H9 (cell line): Measurements from ENCODE around the gene CAPZA2. TPM values are rescaled to one million over a fixed set of nuclear protein-coding genes. Genes with fewer than 3 reads are reported as not detected.

Experiments
- DNase-seq: peaks from one replicate; pipeline ENCODE4 v3.0.0-alpha.2; 2017
- H2AFZ ChIP-seq: one replicate; pipeline ENCODE4 v1.6.1; 2013; ENCODE audit warnings: mild to moderate bottlenecking, low read length, control low read depth, moderate library complexity
- H2AK5ac ChIP-seq: 2 replicates; pipeline ENCODE4 v1.6.1; 2013; ENCODE audit warnings: low read length, control low read depth, mixed read lengths; ENCODE audit not compliant: insufficient read length
- H2BK120ac ChIP-seq: one replicate; pipeline ENCODE4 v1.6.1; 2013; ENCODE audit warnings: low read depth, mild to moderate bottlenecking, low read length, control low read depth, inconsistent platforms; ENCODE audit not compliant: poor library complexity, severe bottlenecking
- H2BK12ac ChIP-seq: 2 replicates; pipeline ENCODE4 v1.6.1; 2013; ENCODE audit warnings: low read length, control low read depth, mixed read lengths, low read depth; ENCODE audit not compliant: insufficient read length
- H2BK15ac ChIP-seq: 2 replicates; pipeline ENCODE4 v1.6.1; 2013; ENCODE audit warnings: low read depth, low read length, control low read depth
- H2BK20ac ChIP-seq: one replicate; pipeline ENCODE4 v1.6.1; 2013; ENCODE audit warnings: low read depth, mild to moderate bottlenecking, low read length, control low read depth, inconsistent platforms; ENCODE audit not compliant: poor library complexity, severe bottlenecking
- H2BK5ac ChIP-seq: 2 replicates; pipeline ENCODE4 v1.6.1; 2013; ENCODE audit warnings: low read length, control low read depth, mixed read lengths; ENCODE audit not compliant: insufficient read length
- H3K14ac ChIP-seq: 2 replicates; pipeline ENCODE4 v1.6.1; 2013; ENCODE audit warnings: low read length, control low read depth; ENCODE audit not compliant: insufficient read depth
- H3K18ac ChIP-seq: 2 replicates; pipeline ENCODE4 v1.6.1; 2013; ENCODE audit warnings: low read depth, mild to moderate bottlenecking, mixed read lengths, low read length, control low read depth; ENCODE audit not compliant: insufficient read length
- H3K23ac ChIP-seq: 2 replicates; pipeline ENCODE4 v1.6.1; 2013; ENCODE audit warnings: low read length, control low read depth, mixed read lengths, low read depth; ENCODE audit not compliant: insufficient read length
- H3K23me2 ChIP-seq: 2 replicates; pipeline ENCODE4 v1.6.1; 2013; ENCODE audit warnings: low read depth, mild to moderate bottlenecking, mixed read lengths, low read length, control low read depth; ENCODE audit not compliant: insufficient read length, poor library complexity, severe bottlenecking
- H3K27ac ChIP-seq: 2 replicates; pipeline ENCODE4 v1.5.1; 2013; ENCODE audit warnings: low read length, control low read depth, mixed read lengths, low read depth; ENCODE audit not compliant: insufficient read length
- H3K27me3 ChIP-seq: 2 replicates; pipeline ENCODE4 v1.6.1; 2013; ENCODE audit warnings: low read length, control low read depth, inconsistent platforms; ENCODE audit not compliant: insufficient read depth
- H3K4ac ChIP-seq: 2 replicates; pipeline ENCODE4 v1.6.1; 2013; ENCODE audit warnings: low read depth, mild to moderate bottlenecking, control low read depth, inconsistent platforms, low read length, moderate library complexity
- H3K4me1 ChIP-seq: 2 replicates; pipeline ENCODE4 v1.6.1; 2013; ENCODE audit warnings: low read length, control low read depth, inconsistent platforms; ENCODE audit not compliant: insufficient read depth
- H3K4me2 ChIP-seq: 2 replicates; pipeline ENCODE4 v1.6.1; 2013; ENCODE audit warnings: low read length, control low read depth, mixed read lengths; ENCODE audit not compliant: insufficient read length, insufficient read depth
- H3K56ac ChIP-seq: 2 replicates; pipeline ENCODE4 v1.6.1; 2013; ENCODE audit warnings: low read depth, mild to moderate bottlenecking, mixed read lengths, low read length, control low read depth; ENCODE audit not compliant: insufficient read length
- H3K79me1 ChIP-seq: 2 replicates; pipeline ENCODE4 v1.6.1; 2013; ENCODE audit warnings: low read depth, mild to moderate bottlenecking, moderate library complexity, low read length, control low read depth, inconsistent platforms; ENCODE audit not compliant: insufficient read depth, poor library complexity, severe bottlenecking
- H3K79me2 ChIP-seq: 2 replicates; pipeline ENCODE4 v1.6.1; 2013; ENCODE audit warnings: low read length, control low read depth, inconsistent platforms; ENCODE audit not compliant: insufficient read depth
- H3K9ac ChIP-seq: 2 replicates; pipeline ENCODE4 v1.6.1; 2013; ENCODE audit warnings: low read length, control low read depth, mixed read lengths; ENCODE audit not compliant: insufficient read length; ENCODE audit errors: extremely low read depth
- H3K9me3 ChIP-seq: one replicate; pipeline ENCODE4 v1.6.1; 2013; ENCODE audit warnings: low read depth, low read length, inconsistent platforms; ENCODE audit not compliant: control insufficient read depth
- H3T11ph ChIP-seq: one replicate; pipeline ENCODE4 v1.6.1; 2013; ENCODE audit warnings: mild to moderate bottlenecking, low read length, control low read depth, inconsistent platforms
- H4K20me1 ChIP-seq: one replicate; pipeline ENCODE4 v1.6.1; 2013; ENCODE audit not compliant: control insufficient read depth, insufficient read length, insufficient read depth
- H4K5ac ChIP-seq: 2 replicates; pipeline ENCODE4 v1.6.1; 2013; ENCODE audit warnings: low read depth, mild to moderate bottlenecking, mixed read lengths, low read length, control low read depth; ENCODE audit not compliant: insufficient read length
- H4K8ac ChIP-seq: replicated peaks from 2 replicates; pipeline ENCODE4 v1.6.1; 2013; ENCODE audit warnings: low read length, control low read depth, mixed read lengths, low read depth; ENCODE audit not compliant: insufficient read length
- H4K91ac ChIP-seq: 2 replicates; pipeline ENCODE4 v1.6.1; 2013; ENCODE audit warnings: low read depth, mild to moderate bottlenecking, moderate library complexity, mixed read lengths, low read length, control low read depth; ENCODE audit not compliant: insufficient read length
- H3K27ac Mint-ChIP-seq, 3 experiments: 2 replicates in 2 of 3; 3 replicates in 1 of 3; pipeline ENCODE4 v1.8.0; 2020 to 2021; ENCODE audit warnings: mixed read lengths in 3 of 3, mild to moderate bottlenecking in 1 of 3, moderate library complexity in 1 of 3
- H3K27me3 Mint-ChIP-seq: 2 replicates; pipeline ENCODE4 v1.8.0; 2021; ENCODE audit warnings: low read depth, mild to moderate bottlenecking, moderate library complexity, mixed read lengths
- H3K36me3 Mint-ChIP-seq, 3 experiments: 2 replicates in 2 of 3; 3 replicates in 1 of 3; pipeline ENCODE4 v1.8.0; 2020 to 2021; ENCODE audit warnings: low read depth in 3 of 3, mixed read lengths in 3 of 3; ENCODE audit not compliant: insufficient read depth in 1 of 3
- H3K4me1 Mint-ChIP-seq, 2 experiments: 2 replicates each; pipeline ENCODE4 v1.8.0; 2020; ENCODE audit warnings: mixed read lengths in 2 of 2
- H3K4me3 Mint-ChIP-seq, 2 experiments: 2 replicates in 1 of 2; 3 replicates in 1 of 2; pipeline ENCODE4 v1.8.0; 2020 to 2021; ENCODE audit warnings: mild to moderate bottlenecking in 2 of 2, mixed read lengths in 2 of 2, moderate library complexity in 1 of 2
- H3K9me3 Mint-ChIP-seq, 2 experiments: 2 replicates in 1 of 2; 3 replicates in 1 of 2; pipeline ENCODE4 v1.8.0; 2020; ENCODE audit warnings: mild to moderate bottlenecking in 2 of 2, mixed read lengths in 2 of 2, moderate library complexity in 1 of 2
- WGBS: extraction: QIAGEN DNeasy Blood & Tissue Kit; methylation state at CpG from one replicate; pipeline ENCODE4 v1.1.7; 2013; ENCODE audit warnings: missing lambda C conversion rate, low lambda C conversion rate, mixed read lengths; ENCODE audit not compliant: insufficient read length; ENCODE audit errors: extremely low coverage; 5-methylcytosine and 5-hydroxymethylcytosine counted together
- total RNA-seq: library from RNA; stranded (reverse); gene quantifications from 2 replicates; pipeline ENCODE4 v1.2.1, GENCODE V29; 2021
- TF ChIP-seq, protein P1 (sequence below): fragments of 200-600 bp; sonication (generic); conservative IDR thresholded peaks from 3 replicates; pipeline ENCODE4 v1.8.0; 2021; ENCODE audit warnings: antibody characterized with exemption, mild to moderate bottlenecking

The CAPZA2 gene
- total RNA-seq, 1 experiment from 2014 or later = 131 TPM

DNA sequence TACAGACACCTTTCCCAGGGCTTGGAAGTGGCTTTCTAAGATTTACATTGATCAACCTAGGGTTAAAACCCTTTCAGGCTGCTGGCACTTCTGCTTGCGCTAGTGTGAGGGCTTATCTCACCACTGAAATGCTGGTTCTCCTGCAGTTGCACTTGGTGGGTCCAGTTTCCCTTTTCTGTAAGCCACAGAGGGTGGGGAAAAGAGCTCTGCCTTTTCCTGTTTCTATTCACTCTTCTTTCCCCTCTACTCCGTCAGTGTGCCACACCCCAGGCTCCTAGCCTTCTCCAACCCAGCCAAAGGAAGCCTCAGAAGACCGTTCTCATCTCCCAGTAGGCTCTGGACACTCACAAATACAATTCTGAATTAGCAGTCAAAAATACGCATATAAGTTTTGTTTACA, 19.0 kb upstream of the CAPZA2 start:
- Histone ChIP-seq H2BK120ac (no peak overlapping the region), H3K14ac (no peak overlapping the region), H3K23ac (no peak overlapping the region), H2BK15ac (no peak overlapping the region), H2BK12ac (no peak overlapping the region), H3K4me2 (no peak overlapping the region), H3K4ac (no peak overlapping the region), H2BK5ac (no peak overlapping the region), H2BK20ac (no peak overlapping the region), H2AFZ (no peak overlapping the region), H3K4me1 (no peaks in the 10 kb centered on the region), H4K20me1 (no peaks in the 10 kb centered on the region), H3K18ac (no peak overlapping the region), H4K91ac (no peak overlapping the region), H3K27ac (no peak overlapping the region), H4K5ac (no peak overlapping the region), H4K8ac (no peak overlapping the region), H3K79me1 (no peaks in the 10 kb centered on the region), H2AK5ac (no peak overlapping the region), H3T11ph (no peak overlapping the region), H3K9ac (no peak overlapping the region), H3K9me3 (no peaks in the 10 kb centered on the region), H3K23me2 (no peaks in the 10 kb centered on the region), H3K56ac (no peak overlapping the region), H3K79me2 (no peaks in the 10 kb centered on the region), H3K27me3 (no peaks in the 10 kb centered on the region)
- Mint-ChIP-seq H3K36me3 (no peaks in the 10 kb centered on the region), H3K4me3 (no peak overlapping the region), H3K27me3 (no peaks in the 10 kb centered on the region), H3K9me3 (no peaks in the 10 kb centered on the region), H3K4me1 (no peaks in the 10 kb centered on the region), H3K27ac (peak overlapping the region in 1 of 3 experiments; percentile 75; a peak in 1 of 7 replicates)
- no CpG with 5 or more reads among the region's 4 CpGs for WGBS
- TF ChIP-seq, protein P1, sequence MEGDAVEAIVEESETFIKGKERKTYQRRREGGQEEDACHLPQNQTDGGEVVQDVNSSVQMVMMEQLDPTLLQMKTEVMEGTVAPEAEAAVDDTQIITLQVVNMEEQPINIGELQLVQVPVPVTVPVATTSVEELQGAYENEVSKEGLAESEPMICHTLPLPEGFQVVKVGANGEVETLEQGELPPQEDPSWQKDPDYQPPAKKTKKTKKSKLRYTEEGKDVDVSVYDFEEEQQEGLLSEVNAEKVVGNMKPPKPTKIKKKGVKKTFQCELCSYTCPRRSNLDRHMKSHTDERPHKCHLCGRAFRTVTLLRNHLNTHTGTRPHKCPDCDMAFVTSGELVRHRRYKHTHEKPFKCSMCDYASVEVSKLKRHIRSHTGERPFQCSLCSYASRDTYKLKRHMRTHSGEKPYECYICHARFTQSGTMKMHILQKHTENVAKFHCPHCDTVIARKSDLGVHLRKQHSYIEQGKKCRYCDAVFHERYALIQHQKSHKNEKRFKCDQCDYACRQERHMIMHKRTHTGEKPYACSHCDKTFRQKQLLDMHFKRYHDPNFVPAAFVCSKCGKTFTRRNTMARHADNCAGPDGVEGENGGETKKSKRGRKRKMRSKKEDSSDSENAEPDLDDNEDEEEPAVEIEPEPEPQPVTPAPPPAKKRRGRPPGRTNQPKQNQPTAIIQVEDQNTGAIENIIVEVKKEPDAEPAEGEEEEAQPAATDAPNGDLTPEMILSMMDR = no peak
- no peak for DNase-seq
